Activated CD4-positive, CD25-positive, alpha-beta regulatory T cell treated with anti-CD3 and anti-CD28 coated beads, Interleukin-2, amount 50 U/mL, for 24 hours (primary cell): ENCODE results near the gene POLA2.
A peak's percentile ranks its signal among the peaks of the same experiment; 100 is the strongest.
"Not testable (repeated sequence)": the region's sequence is repeated elsewhere in the genome, so short reads cannot be mapped to it uniquely, and the experiment has no call there.

Experiments used
- ATAC-seq, 2 donors: fragments of 150-1000 bp; cut with Tn5 transposase; one replicate each; pipeline ENCODE4 v1.10.0; 2021; ENCODE audit warnings: mild to moderate bottlenecking in 1 of 2, moderate library complexity in 1 of 2

The POLA2 gene

GRCh38 chr11:65309006-65309405 is 47.2 kb downstream of the POLA2 start:
- no peak for ATAC-seq

- no peak for ATAC-seq
These were observed 48.5 kb downstream of the POLA2 start for GRCh38 chr11:65310215-65310614.

- ATAC-seq = no peak
These were observed 49.0 kb downstream of the POLA2 start for GRCh38 chr11:65310736-65311135.

- no peak for ATAC-seq
These were observed 49.5 kb downstream of the POLA2 start for GRCh38 chr11:65311170-65311678.

- peak; percentile 87 to 90 for ATAC-seq
These were observed 52.9 kb downstream of the POLA2 start, which contains the start of gene CDC42EP2 for GRCh38 chr11:65314501-65315203. TSS of gene CDC42EP2 (plus strand) at chr11:65314866. CDS start at chr11:65320899, 6,033 bp downstream.

- ATAC-seq = peak; percentile 72 to 74
These were observed 53.6 kb downstream of the POLA2 start for GRCh38 chr11:65315204-65315865.

- ATAC-seq = no peak
These were observed 54.1 kb downstream of the POLA2 start for GRCh38 chr11:65315866-65316226.

GRCh38 chr11:65316227-65317024 is 54.7 kb downstream of the POLA2 start:
- no peak for ATAC-seq

- no peak for ATAC-seq
These were observed 55.4 kb downstream of the POLA2 start for GRCh38 chr11:65317025-65317786.

GRCh38 chr11:65320386-65321075 is 58.8 kb downstream of the POLA2 start:
- ATAC-seq = no peak

- ATAC-seq = no peak
These were observed 59.3 kb downstream of the POLA2 start for GRCh38 chr11:65321076-65321475.

GRCh38 chr11:65321828-65322485 is 60.2 kb downstream of the POLA2 start:
- no peak for ATAC-seq

GRCh38 chr11:65323813-65324212 is 62.1 kb downstream of the POLA2 start:
- ATAC-seq = no peak

- ATAC-seq = no peak
These were observed 63.7 kb downstream of the POLA2 start for GRCh38 chr11:65325435-65325834.

GRCh38 chr11:65327021-65327420 is 65.3 kb downstream of the POLA2 start:
- no peak for ATAC-seq

- no peak for ATAC-seq
These were observed 67.7 kb downstream of the POLA2 start for GRCh38 chr11:65329478-65329877.

GRCh38 chr11:65329944-65330403 is 68.2 kb downstream of the POLA2 start:
- ATAC-seq = no peak

GRCh38 chr11:65330544-65330943 is 68.8 kb downstream of the POLA2 start:
- ATAC-seq = no peak

GRCh38 chr11:65332591-65332990 is 70.8 kb downstream of the POLA2 start:
- ATAC-seq = not testable (repeated sequence)

- no peak for ATAC-seq
These were observed 73.0 kb downstream of the POLA2 start for GRCh38 chr11:65334696-65335295.

GRCh38 chr11:65338676-65339075 is 76.9 kb downstream of the POLA2 start:
- no peak for ATAC-seq
